Measurements from ENCODE around the gene BMERB1. TPM values are rescaled to one million over a fixed set of nuclear protein-coding genes. Genes with fewer than 3 reads are reported as not detected.

BMERB1 gene
- total and polyA plus RNA-seq, 2 experiments from 2014 or later, result 17.3 to 28.1 TPM

DNA sequence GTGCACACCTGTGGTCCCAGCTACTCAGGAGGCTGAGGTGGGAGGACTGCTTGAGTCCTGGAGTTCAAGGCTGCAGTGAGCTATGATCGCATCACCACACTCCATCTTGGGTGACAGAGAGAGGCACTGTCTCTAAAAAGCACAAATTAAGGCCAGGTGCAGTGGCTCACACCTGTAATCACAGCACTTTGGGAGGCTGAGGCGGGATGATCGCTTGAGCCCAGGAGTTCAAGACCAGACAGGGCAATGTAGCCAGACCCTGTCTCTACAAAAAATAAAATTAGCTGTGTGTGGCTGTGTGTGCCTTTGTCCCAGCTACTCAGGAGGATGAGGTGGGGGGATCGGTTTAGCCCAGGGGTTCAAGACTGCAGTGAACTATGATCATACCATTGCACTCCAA is 81.6 kb downstream of the BMERB1 start:
- no peak for TF ChIP-seq EZH2phosphoT487 (IDR thresholded peaks at IDR 0.05; ENCODE audit: unreplicated experiment)
- TF ChIP-seq JUNB (IDR thresholded peaks at IDR 0.05; ENCODE audit: unreplicated experiment), result no peak
- no peak for TF ChIP-seq NANOG (IDR thresholded peaks at IDR 0.05; ENCODE audit: borderline replicate concordance)
- TF ChIP-seq ZNF331 (CRISPR knock-in tag; IDR thresholded peaks at IDR 0.05; ENCODE audit: low read depth), result no peak
- TF ChIP-seq POLR2AphosphoS5 (IDR thresholded peaks at IDR 0.05; ENCODE audit: low read depth), result no peak
- TF ChIP-seq EZH2 (IDR thresholded peaks at IDR 0.05; ENCODE audit: low read depth, unreplicated experiment), result no peak
- TF ChIP-seq, protein P1, sequence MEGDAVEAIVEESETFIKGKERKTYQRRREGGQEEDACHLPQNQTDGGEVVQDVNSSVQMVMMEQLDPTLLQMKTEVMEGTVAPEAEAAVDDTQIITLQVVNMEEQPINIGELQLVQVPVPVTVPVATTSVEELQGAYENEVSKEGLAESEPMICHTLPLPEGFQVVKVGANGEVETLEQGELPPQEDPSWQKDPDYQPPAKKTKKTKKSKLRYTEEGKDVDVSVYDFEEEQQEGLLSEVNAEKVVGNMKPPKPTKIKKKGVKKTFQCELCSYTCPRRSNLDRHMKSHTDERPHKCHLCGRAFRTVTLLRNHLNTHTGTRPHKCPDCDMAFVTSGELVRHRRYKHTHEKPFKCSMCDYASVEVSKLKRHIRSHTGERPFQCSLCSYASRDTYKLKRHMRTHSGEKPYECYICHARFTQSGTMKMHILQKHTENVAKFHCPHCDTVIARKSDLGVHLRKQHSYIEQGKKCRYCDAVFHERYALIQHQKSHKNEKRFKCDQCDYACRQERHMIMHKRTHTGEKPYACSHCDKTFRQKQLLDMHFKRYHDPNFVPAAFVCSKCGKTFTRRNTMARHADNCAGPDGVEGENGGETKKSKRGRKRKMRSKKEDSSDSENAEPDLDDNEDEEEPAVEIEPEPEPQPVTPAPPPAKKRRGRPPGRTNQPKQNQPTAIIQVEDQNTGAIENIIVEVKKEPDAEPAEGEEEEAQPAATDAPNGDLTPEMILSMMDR (conservative IDR thresholded peaks at IDR 0.05; ENCODE audit: low read depth in 2 of 2), result no peak
- no peak for TF ChIP-seq STAT1 (IDR thresholded peaks at IDR 0.05; ENCODE audit: unreplicated experiment)
- TF ChIP-seq, protein P2, sequence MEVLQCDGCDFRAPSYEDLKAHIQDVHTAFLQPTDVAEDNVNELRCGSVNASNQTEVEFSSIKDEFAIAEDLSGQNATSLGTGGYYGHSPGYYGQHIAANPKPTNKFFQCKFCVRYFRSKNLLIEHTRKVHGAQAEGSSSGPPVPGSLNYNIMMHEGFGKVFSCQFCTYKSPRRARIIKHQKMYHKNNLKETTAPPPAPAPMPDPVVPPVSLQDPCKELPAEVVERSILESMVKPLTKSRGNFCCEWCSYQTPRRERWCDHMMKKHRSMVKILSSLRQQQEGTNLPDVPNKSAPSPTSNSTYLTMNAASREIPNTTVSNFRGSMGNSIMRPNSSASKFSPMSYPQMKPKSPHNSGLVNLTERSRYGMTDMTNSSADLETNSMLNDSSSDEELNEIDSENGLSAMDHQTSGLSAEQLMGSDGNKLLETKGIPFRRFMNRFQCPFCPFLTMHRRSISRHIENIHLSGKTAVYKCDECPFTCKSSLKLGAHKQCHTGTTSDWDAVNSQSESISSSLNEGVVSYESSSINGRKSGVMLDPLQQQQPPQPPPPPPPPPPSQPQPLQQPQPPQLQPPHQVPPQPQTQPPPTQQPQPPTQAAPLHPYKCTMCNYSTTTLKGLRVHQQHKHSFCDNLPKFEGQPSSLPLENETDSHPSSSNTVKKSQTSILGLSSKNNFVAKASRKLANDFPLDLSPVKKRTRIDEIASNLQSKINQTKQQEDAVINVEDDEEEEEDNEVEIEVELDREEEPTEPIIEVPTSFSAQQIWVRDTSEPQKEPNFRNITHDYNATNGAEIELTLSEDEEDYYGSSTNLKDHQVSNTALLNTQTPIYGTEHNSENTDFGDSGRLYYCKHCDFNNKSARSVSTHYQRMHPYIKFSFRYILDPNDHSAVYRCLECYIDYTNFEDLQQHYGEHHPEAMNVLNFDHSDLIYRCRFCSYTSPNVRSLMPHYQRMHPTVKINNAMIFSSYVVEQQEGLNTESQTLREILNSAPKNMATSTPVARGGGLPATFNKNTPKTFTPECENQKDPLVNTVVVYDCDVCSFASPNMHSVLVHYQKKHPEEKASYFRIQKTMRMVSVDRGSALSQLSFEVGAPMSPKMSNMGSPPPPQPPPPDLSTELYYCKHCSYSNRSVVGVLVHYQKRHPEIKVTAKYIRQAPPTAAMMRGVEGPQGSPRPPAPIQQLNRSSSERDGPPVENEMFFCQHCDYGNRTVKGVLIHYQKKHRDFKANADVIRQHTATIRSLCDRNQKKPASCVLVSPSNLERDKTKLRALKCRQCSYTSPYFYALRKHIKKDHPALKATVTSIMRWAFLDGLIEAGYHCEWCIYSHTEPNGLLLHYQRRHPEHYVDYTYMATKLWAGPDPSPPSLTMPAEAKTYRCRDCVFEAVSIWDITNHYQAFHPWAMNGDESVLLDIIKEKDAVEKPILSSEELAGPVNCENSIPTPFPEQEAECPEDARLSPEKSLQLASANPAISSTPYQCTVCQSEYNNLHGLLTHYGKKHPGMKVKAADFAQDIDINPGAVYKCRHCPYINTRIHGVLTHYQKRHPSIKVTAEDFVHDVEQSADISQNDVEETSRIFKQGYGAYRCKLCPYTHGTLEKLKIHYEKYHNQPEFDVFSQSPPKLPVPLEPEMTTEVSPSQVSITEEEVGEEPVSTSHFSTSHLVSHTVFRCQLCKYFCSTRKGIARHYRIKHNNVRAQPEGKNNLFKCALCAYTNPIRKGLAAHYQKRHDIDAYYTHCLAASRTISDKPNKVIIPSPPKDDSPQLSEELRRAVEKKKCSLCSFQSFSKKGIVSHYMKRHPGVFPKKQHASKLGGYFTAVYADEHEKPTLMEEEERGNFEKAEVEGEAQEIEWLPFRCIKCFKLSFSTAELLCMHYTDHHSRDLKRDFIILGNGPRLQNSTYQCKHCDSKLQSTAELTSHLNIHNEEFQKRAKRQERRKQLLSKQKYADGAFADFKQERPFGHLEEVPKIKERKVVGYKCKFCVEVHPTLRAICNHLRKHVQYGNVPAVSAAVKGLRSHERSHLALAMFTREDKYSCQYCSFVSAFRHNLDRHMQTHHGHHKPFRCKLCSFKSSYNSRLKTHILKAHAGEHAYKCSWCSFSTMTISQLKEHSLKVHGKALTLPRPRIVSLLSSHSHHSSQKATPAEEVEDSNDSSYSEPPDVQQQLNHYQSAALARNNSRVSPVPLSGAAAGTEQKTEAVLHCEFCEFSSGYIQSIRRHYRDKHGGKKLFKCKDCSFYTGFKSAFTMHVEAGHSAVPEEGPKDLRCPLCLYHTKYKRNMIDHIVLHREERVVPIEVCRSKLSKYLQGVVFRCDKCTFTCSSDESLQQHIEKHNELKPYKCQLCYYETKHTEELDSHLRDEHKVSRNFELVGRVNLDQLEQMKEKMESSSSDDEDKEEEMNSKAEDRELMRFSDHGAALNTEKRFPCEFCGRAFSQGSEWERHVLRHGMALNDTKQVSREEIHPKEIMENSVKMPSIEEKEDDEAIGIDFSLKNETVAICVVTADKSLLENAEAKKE (CRISPR knock-in tag; IDR thresholded peaks at IDR 0.05), result no peak
- TF ChIP-seq, protein P3, sequence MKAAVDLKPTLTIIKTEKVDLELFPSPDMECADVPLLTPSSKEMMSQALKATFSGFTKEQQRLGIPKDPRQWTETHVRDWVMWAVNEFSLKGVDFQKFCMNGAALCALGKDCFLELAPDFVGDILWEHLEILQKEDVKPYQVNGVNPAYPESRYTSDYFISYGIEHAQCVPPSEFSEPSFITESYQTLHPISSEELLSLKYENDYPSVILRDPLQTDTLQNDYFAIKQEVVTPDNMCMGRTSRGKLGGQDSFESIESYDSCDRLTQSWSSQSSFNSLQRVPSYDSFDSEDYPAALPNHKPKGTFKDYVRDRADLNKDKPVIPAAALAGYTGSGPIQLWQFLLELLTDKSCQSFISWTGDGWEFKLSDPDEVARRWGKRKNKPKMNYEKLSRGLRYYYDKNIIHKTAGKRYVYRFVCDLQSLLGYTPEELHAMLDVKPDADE (IDR thresholded peaks at IDR 0.05), result no peak
- TF ChIP-seq CREB1 (CRISPR knock-in tag; IDR thresholded peaks at IDR 0.05; ENCODE audit: low read depth), result no peak
- TF ChIP-seq, protein P4, sequence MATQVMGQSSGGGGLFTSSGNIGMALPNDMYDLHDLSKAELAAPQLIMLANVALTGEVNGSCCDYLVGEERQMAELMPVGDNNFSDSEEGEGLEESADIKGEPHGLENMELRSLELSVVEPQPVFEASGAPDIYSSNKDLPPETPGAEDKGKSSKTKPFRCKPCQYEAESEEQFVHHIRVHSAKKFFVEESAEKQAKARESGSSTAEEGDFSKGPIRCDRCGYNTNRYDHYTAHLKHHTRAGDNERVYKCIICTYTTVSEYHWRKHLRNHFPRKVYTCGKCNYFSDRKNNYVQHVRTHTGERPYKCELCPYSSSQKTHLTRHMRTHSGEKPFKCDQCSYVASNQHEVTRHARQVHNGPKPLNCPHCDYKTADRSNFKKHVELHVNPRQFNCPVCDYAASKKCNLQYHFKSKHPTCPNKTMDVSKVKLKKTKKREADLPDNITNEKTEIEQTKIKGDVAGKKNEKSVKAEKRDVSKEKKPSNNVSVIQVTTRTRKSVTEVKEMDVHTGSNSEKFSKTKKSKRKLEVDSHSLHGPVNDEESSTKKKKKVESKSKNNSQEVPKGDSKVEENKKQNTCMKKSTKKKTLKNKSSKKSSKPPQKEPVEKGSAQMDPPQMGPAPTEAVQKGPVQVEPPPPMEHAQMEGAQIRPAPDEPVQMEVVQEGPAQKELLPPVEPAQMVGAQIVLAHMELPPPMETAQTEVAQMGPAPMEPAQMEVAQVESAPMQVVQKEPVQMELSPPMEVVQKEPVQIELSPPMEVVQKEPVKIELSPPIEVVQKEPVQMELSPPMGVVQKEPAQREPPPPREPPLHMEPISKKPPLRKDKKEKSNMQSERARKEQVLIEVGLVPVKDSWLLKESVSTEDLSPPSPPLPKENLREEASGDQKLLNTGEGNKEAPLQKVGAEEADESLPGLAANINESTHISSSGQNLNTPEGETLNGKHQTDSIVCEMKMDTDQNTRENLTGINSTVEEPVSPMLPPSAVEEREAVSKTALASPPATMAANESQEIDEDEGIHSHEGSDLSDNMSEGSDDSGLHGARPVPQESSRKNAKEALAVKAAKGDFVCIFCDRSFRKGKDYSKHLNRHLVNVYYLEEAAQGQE (IDR thresholded peaks at IDR 0.05; ENCODE audit: unreplicated experiment), result no peak
- TF ChIP-seq ZNF114 (CRISPR knock-in tag; IDR thresholded peaks at IDR 0.05), result no peak
- Histone ChIP-seq H3K27ac (ENCODE audit: low read depth) (no peak overlapping the region), H3K27me3 (ENCODE audit: insufficient read depth) (no peaks in the 10 kb centered on the region), H3K4me1 (ENCODE audit: insufficient read depth) (no peaks in the 10 kb centered on the region), H3K79me2 (replicated peaks; ENCODE audit: insufficient read depth) (no peaks in the 10 kb centered on the region), H3K9me2 (ENCODE audit: insufficient read depth) (no peaks in the 10 kb centered on the region), H3K4me2 (no peak overlapping the region), H2AFZ (no peak overlapping the region), H3F3A (replicated peaks; ENCODE audit: low read depth) (no peaks in the 10 kb centered on the region), H3K36me3 (ENCODE audit: insufficient read depth) (no peaks in the 10 kb centered on the region), H4K20me1 (replicated peaks; ENCODE audit: insufficient read depth) (0 out of 2 replicates have a peak, but pooled peaks cover 4% of the 10 kb centered on the region), H3K4me3 (no peak overlapping the region)
- Mint-ChIP-seq H3K9me3 (no peaks in the 10 kb centered on the region), H3K4me1 (peaks cover 6% of the 10 kb centered on the region; the same call in 2 of the 3 replicates), H3K36me3 (ENCODE audit: low read depth) (no peaks in the 10 kb centered on the region; the same call in 2 of the 3 replicates), H3K27me3 (ENCODE audit: insufficient read depth, low read depth, poor library complexity) (peaks cover 5% of the 10 kb centered on the region), H3K27ac (no peak overlapping the region), H3K4me3 (no peak overlapping the region)
- no peak for DNase-seq (ENCODE audit: low spot score)
- ATAC-seq, result no peak
